DMS79 (cell line): ENCODE measurements around the gene KIF1B.

Experiments used
- DNase-seq: peaks from one replicate; lab custom pipeline; 2025; lab: John Stamatoyannopoulos, UW

Gene KIF1B

GRCh38 chr1:10283318-10283984, 73.1 kb downstream of the KIF1B start:
- no peak for DNase-seq

- DNase-seq, result no peak
Measured at GRCh38 chr1:10286244-10286643, 75.9 kb downstream of the KIF1B start.

- no peak for DNase-seq
Measured at GRCh38 chr1:10287023-10287645, 76.8 kb downstream of the KIF1B start.

DNA sequence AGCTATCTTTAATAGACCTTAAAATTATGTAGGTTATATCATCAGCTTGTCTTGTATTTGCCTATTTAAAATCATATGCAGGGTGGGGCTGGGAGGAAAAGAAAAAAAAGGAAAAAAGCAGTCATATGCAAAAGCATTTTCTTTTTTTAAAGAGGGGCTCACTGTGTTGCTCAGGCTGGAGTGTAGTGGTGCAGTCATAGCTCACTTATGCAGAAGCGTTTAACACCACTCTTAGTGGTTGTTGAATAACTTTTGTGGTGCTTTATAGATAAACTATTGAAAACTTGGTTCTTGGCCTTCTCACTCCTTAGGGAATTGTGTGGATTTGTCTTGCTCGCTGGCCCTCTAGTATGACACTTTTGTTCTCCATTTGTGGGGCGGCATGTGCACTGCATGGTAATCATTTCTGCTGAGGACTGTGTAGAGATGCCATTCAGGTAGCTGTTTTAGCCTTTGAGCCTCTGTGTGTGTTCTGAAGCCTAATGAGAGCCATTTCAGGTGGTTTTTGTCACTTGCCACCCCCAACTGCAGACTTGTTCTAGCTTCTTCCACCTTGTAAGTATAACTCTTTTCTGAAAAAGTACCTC, 77.8 kb downstream of the KIF1B start:
- DNase-seq, result no peak

DNA sequence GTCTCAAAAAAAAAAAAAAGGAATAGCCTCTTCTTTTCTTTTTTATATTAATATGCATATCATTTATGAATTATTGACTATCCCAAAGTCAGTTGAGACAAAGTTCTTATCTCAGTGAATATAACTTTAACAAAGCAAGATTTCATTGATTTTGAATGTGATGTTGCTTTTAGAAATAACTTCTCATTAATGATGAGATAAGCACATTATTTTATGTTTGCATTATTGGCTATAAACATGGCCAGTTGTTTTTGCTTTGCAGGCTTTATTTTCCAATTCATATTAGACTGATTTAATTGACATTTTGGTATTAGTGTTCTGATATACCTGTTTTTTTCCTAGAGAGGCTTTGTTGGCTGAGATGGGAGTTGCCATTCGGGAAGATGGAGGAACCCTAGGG, 81.3 kb downstream of the KIF1B start:
- no peak for DNase-seq

DNA sequence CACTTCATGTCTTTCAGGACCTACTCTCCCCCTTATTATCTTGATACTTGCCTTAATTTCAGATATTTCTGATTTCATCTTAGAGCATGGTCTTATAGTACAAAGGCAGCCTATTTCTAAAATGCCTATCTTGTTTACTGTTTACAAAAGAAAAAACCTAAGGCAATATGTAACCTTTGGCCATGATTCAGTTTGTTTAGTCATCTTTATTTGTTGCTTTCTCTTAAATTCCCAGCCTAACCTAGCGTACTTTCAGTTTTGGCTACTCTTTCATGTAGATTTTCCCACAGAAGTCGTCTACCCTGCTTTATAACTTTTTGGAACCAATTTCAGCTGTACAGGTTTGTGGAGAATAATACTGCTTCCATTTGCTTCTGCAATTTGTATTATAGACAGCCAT, 81.8 kb downstream of the KIF1B start:
- no peak for DNase-seq

DNA sequence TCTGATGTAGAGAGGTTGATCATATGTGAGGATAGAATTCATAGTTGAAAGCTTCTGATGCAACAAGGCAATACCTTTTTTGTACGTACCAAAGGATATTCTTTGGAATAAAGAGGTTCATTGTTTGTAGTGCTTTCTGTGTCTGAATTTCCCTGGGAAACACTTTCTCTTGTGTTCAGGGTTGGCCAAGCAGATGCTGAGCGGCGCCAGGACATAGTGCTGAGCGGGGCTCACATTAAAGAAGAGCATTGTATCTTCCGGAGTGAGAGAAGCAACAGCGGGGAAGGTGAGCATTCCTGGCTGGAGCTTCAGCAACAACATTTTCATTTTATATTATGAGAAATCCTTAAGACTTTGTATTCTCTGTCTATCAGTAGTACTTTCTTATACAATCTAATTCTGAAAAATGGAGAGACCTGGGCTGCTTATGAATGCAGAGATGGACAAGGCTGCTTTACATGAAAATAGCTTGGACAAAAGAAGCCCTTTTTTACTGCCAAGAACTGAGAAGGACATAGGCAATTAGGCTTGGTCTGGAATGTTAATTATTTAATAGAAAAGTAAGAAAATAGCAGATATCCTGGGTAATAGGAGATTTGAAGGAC, 85.2 kb downstream of the KIF1B start:
- no peak for DNase-seq

DNA sequence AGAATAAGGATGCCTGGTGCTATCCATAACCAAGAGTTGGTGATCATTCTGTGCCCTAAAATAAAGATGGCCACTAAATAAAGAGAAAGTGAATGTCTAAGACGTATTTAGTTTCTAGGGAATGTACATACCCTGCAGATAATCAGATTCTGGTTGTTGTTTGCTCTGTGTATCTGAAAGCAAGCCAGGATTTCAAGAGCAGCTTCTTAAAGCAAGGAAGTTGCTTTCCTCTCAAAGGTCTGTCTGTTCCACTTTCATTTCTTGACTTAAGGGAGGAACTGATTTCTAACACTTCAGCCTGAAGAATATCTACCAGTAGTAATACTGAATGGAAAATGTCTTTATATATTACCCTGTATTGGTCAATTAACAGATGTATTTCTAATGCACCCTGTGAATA, 88.8 kb downstream of the KIF1B start:
- no peak for DNase-seq

DNA sequence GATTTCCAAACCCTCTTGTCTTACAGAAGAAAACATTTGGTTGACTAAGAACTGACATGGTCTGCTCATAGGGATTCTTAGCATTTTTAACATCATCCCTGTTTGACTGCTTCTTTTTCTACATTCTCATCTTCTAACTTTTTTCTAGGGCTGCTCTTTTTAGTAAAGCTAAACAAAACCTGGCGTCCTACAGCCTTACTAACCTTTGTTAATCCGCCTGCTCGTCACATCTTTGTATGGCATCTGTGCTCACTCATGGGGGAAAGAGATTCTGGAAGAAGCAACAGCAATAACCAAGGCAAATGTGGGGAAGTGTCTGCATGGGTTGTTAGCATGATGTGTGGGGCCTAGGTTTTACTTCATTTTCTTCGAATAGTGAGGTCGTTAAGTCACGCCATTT, 92.0 kb downstream of the KIF1B start:
- no peak for DNase-seq

- DNase-seq, result no peak
Measured at GRCh38 chr1:10304295-10304694, 93.9 kb downstream of the KIF1B start.

DNA sequence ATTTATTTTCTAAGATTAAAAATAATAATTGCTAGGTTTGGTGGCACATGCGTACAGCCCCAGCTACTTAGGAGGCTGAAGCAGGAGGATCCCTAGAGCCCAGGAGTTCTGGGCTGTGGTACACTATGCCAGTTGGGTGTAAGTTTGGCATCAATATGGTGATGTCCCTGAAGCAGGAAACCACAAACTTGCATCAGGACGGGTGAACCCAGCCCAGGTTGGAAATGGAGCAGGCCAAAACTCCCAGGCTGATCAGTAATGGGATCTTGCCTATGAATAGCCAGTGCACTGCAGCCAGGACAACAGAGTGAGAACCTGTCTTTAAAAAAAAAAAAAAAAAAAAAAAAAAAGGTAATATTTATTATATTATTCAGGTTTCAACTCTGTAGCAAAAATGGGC, 96.1 kb downstream of the KIF1B start:
- no peak for DNase-seq

GRCh38 chr1:10308001-10308400, 97.6 kb downstream of the KIF1B start:
- no peak for DNase-seq

DNA sequence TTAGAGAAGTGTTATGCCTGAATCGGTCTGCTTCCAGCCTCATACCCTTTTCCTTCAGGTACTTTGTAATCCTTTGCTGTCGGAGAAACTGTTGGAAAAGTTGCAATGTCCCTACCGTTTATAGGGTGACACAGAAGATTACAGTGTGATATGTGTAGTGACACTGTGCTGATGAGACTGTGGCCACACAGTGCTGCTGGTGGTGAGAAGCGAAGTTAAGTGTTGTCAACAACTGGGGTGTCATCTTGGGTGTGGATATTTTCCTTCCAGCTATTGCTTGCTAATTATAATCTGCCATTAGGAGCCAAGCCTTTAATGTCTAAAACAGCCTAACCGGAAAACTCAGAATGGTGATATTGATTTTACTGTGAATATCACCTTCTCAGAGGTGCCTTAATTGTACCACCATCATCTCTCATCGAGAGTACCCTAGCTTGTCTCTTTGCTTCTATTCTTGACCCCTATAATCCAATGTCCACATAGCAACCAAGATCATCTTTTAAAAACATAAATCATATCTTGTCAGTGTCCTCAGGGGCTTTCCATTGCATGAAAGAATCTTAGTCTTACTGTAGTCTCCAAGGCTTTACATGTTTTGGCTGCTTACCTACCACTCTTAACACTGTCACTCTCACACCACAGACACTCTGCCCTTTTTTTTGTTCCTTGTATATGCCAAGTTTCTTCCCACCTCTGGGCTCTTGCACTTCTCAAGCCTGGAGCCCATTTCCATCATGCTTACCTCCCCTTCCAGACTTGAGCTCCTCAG, 99.1 kb downstream of the KIF1B start:
- DNase-seq, result no peak

GRCh38 chr1:10316752-10317151, 106.4 kb downstream of the KIF1B start:
- no peak for DNase-seq

DNA sequence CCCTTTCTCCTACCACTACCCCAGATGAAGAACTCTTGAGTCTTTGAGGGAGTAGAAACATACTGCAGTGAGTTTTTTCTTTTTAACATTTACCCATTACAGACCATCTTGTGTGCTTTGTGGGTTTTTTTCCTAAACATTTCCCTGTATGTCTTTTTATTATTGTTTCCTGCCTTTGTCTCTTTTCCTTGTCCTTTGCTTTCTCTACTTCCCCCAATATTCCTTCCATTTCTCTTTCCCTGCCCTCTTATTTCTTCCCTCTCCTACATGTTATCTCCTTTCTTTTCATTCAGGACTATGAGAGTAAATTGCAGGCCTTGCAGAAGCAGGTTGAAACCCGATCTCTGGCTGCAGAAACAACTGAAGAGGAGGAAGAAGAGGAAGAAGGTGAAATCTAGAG, 109.4 kb downstream of the KIF1B start:
- DNase-seq, result no peak

- no peak for DNase-seq
Measured at GRCh38 chr1:10320336-10320735, 110.0 kb downstream of the KIF1B start.

DNA sequence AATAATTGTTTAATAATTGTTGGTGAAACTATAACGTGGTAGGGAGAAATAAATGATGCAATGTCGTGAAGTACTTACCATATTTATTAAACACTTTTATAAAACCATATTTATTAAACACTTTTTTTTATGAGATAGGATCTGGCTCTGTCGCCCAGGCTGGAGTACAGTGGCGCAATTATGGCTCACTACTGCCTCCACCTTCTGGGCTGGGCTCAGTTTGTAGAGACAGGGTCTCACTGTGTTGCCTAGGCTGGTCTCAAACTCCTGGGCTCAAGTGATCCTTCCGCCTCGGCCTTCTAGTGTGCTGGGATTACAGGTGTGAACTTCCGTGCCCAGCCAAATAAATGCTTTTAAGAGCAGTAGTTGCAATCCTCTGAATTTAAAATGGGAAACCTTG, 112.5 kb downstream of the KIF1B start:
- no peak for DNase-seq

DNA sequence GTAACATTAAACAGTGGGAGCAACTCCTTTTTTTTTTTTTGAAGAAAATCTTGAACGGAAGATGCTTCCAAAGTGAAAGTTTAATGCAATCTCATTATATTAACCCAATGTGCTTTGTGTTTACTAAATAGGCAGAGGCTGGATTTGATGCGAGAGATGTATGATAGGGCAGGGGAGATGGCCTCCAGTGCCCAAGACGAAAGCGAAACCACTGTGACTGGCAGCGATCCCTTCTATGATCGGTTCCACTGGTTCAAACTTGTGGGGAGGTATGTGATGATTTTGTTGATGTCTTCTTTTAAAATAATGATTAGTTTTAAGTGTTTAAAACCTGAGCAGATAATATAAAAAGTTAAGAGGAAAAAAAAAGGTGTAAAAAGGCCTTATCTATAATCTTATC, 114.3 kb downstream of the KIF1B start:
- DNase-seq, result no peak

DNA sequence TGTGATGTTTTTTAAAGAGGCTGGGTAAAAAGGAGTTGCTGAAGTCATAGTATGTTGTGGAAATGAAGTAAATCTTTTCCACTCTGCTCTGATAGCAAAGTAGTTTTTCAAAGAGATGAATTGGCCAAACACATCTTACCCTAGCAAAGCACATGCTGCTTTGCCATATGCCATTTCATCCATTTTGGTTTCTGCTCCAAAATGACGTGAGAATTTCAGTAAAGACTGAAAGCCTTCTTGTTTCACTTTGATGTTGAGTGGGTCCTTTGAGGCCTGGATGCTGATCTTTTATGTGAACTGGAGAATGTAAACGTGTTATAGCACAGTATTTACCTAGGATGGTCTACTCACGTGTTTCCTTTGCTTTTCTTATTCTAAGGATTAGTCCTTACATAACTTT, 115.2 kb downstream of the KIF1B start:
- no peak for DNase-seq

DNA sequence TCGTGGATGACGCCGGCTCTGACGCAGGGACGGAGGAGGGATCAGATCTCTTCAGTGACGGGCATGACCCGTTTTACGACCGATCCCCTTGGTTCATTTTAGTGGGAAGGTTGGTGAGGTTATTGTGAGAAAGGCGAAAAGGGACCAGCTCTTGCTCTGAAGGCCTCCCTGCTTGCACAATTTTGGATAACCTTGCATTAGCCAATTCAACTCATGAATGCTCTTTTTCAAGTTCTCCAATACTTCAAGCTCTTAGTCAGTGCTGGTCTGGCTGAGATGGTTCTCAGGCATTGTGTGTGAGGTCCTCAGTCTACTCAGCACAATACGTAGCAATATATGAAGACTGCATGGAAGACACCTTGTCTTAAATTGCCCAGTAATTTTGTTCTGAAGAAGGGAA, 115.9 kb downstream of the KIF1B start:
- DNase-seq, result no peak

GRCh38 chr1:10328180-10328963, 118.0 kb downstream of the KIF1B start:
- DNase-seq, result no peak

GRCh38 chr1:10337436-10337835, 127.1 kb downstream of the KIF1B start:
- DNase-seq, result no peak
